Measurements from ENCODE around the gene RRM2. TPM values are rescaled to one million over a fixed set of nuclear protein-coding genes. Genes with fewer than 3 reads are reported as not detected.

The RRM2 gene
- total RNA-seq, 1 experiment from 2014 or later = 163 TPM

GRCh38 chr2:10142640-10142965 is 20.1 kb downstream of the RRM2 start:
- H3K27ac Mint-ChIP-seq = no peak overlapping the region

More at GRCh38 chr2:10142640-10142965, 20.1 kb downstream of the RRM2 start:
- no peak overlapping the region for H4K5ac ChIP-seq (ENCODE audit: insufficient read length, low read depth, low read length)
- no peak overlapping the region for H4K91ac ChIP-seq (ENCODE audit: insufficient read length, low read depth, low read length)
- no peaks in the 10 kb centered on the region for H3K79me1 ChIP-seq (ENCODE audit: insufficient read depth, low read depth, low read length, poor library complexity, severe bottlenecking)
- no peaks in the 10 kb centered on the region for H3K9me3 ChIP-seq (ENCODE audit: control insufficient read depth, low read depth, low read length)
- H3K9me3 Mint-ChIP-seq = no peaks in the 10 kb centered on the region
- no peak overlapping the region for H2BK15ac ChIP-seq (ENCODE audit: low read depth, low read length)
- H3T11ph ChIP-seq (ENCODE audit: low read length) = no peak overlapping the region
- no peak overlapping the region for H2BK20ac ChIP-seq (ENCODE audit: low read depth, low read length, poor library complexity, severe bottlenecking)
- H3K14ac ChIP-seq (ENCODE audit: insufficient read depth, low read length) = no peak overlapping the region
- H3K27me3 Mint-ChIP-seq (ENCODE audit: low read depth) = no peaks in the 10 kb centered on the region
- no peak overlapping the region for H3K4ac ChIP-seq (ENCODE audit: low read depth, low read length)
- no peak overlapping the region for H2BK12ac ChIP-seq (ENCODE audit: insufficient read length, low read depth, low read length)
- no peaks in the 10 kb centered on the region for H3K27me3 ChIP-seq (ENCODE audit: insufficient read depth, low read length)
- H4K8ac ChIP-seq (replicated peaks; ENCODE audit: insufficient read length, low read depth, low read length) = no peak overlapping the region
- H2AK5ac ChIP-seq (ENCODE audit: insufficient read length, low read length) = no peak overlapping the region
- no peak overlapping the region for H3K56ac ChIP-seq (ENCODE audit: insufficient read length, low read depth, low read length)
- H3K23ac ChIP-seq (ENCODE audit: insufficient read length, low read depth, low read length) = no peak overlapping the region
- no peak overlapping the region for H3K18ac ChIP-seq (ENCODE audit: insufficient read length, low read depth, low read length)
- H2AFZ ChIP-seq (ENCODE audit: low read length) = no peak overlapping the region
- DNase-seq = no peak
- peaks cover 4 to 5% of the 10 kb centered on the region in 2 experiments; a peak in 3 of 4 replicates for H3K4me1 Mint-ChIP-seq
- no peak overlapping the region for H3K4me3 Mint-ChIP-seq
- H3K79me2 ChIP-seq (ENCODE audit: insufficient read depth, low read length) = no peaks in the 10 kb centered on the region
- peaks cover 7 to 25% (median 25%) of the 10 kb centered on the region in 3 experiments; a peak in 6 of 7 replicates for H3K36me3 Mint-ChIP-seq (ENCODE audit: insufficient read depth in 1 of 3, low read depth in 3 of 3)
- H3K9ac ChIP-seq (ENCODE audit: extremely low read depth, insufficient read length, low read length) = no peak overlapping the region
- no peak overlapping the region for H3K4me2 ChIP-seq (ENCODE audit: insufficient read depth, insufficient read length, low read length)
- H2BK120ac ChIP-seq (ENCODE audit: low read depth, low read length, poor library complexity, severe bottlenecking) = no peak overlapping the region
- 0 out of 3 replicates have a peak, but pooled peaks have one; percentile 15 for TF ChIP-seq CTCF (conservative IDR thresholded peaks at IDR 0.05)
- H2BK5ac ChIP-seq (ENCODE audit: insufficient read length, low read length) = no peak overlapping the region
- H3K27ac ChIP-seq (ENCODE audit: insufficient read length, low read depth, low read length) = no peak overlapping the region
- H3K4me1 ChIP-seq (ENCODE audit: insufficient read depth, low read length) = no peaks in the 10 kb centered on the region
- no peaks in the 10 kb centered on the region for H4K20me1 ChIP-seq (ENCODE audit: control insufficient read depth, insufficient read depth, insufficient read length)
- no CpG with 5 or more reads among the region's 11 CpGs for WGBS (ENCODE audit: extremely low coverage, insufficient read length, low lambda C conversion rate)
- no peaks in the 10 kb centered on the region for H3K23me2 ChIP-seq (ENCODE audit: insufficient read length, low read depth, low read length, poor library complexity, severe bottlenecking)
